ENCODE measurements around the gene OR2AG1.
A peak's percentile ranks its signal among the peaks of the same experiment; 100 is the strongest.
"Not testable (repeated sequence)": the region's sequence is repeated elsewhere in the genome, so short reads cannot be mapped to it uniquely, and the experiment has no call there.

The OR2AG1 gene

DNA sequence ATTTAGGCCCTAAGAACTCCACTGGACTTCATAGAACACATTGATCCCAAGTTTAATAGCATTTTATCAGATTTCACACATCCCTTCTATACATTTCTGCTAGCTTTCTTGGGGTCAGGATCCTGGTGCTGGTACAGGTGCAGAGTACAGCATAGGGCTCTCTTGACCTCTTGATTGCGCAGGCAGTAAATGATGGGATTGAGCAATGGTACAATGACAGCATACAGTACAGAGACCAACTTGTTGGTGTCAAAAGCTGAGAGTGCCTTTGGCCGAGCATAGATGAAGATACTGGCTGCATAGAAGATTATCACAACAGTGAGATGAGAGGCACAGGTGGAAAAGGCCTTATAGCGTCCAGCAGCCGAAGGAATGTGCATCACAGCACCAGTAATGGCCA, 11.8 kb downstream of the OR2AG1 start:
- DNase-seq, result no peak

DNA sequence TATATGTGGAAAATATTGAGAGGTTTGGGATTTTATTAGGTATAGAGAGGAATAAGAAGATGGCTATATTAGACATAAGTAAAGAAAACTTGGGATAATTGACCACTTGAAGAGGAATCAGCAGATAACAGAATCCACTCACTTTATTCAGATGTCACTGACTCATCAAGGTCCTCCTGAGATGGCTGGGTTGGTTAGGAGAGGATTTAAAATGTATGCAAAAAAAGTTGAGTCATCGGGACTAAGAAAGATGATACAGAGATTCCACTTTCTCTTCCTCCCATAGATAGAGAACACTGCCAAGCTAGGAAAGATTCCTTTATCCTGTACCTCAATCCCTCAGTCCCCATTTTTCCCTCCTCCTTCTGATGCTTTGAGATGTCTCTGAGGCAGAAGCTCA, 16.6 kb downstream of the OR2AG1 start, which contains the start of gene OR6A2:
TSS of gene OR6A2 (minus strand) at position 288 of the 400 bp plus-strand sequence. CDS start 3,981 bp downstream, outside the sequence.
- no peak for DNase-seq

GRCh38 chr11:6801075-6801474, 18.3 kb downstream of the OR2AG1 start:
- not testable (repeated sequence) for DNase-seq

GRCh38 chr11:6812390-6813005, 29.7 kb downstream of the OR2AG1 start:
- DNase-seq, result peak; percentile 66

DNA sequence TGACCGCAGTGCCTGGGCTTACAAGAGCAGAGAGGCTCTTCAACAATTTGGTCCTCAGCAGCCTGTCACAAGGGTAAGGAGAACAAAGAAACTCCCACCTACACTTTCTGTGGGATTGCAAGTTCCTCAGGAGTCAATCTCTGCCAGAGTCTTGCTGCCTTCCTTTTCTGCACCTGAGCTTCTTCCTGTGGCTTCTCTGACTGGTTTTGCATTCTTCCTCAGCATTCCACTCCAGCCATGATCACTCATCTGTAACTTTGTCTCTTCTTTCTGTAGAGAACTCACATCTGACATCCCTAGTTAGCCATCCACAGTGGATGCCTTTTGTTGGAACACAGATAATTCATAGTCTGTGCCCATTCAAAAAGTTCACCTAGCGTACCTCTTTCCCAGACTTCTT, 30.8 kb downstream of the OR2AG1 start:
- no peak for DNase-seq

- no peak for DNase-seq
These were observed 34.9 kb downstream of the OR2AG1 start for GRCh38 chr11:6817694-6818093.

GRCh38 chr11:6818967-6819366, 36.1 kb downstream of the OR2AG1 start:
- DNase-seq, result no peak

GRCh38 chr11:6824136-6824823, 41.5 kb downstream of the OR2AG1 start:
- DNase-seq, result no peak

DNA sequence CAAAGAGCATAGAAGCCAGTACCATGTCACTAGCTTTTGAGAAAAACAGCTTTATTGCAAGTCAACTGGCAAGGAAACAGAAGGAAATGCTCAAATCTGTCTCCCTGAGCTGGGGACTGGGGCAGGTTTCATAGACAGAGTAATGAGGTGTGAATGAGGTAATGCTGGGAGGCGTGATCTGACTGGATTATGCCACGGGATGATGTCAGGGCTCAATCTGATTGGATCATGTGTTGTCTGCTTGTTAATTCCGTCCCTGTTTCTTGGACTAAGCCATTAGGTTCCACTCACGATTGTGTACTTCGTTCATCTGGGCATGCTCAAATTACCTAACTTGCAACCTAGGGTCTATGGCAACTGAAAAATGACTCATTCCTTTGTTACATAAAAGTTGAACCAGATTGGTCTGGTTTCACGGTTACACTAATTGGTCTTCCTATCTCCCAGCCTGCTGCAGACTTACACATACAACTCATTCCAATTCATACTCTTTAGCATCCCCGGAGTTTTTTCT, 42.5 kb downstream of the OR2AG1 start:
- DNase-seq, result no peak

- DNase-seq, result no peak
These were observed 45.3 kb downstream of the OR2AG1 start for GRCh38 chr11:6828103-6828502.

- no peak for DNase-seq
These were observed 50.5 kb downstream of the OR2AG1 start for GRCh38 chr11:6833356-6833755.

GRCh38 chr11:6834021-6834420, 51.2 kb downstream of the OR2AG1 start:
- no peak for DNase-seq
